SK-N-SH (cell line): ENCODE data around the gene CSHL1.

Source experiments
- CTCF ChIP-seq: fragments of 200-600 bp; sonication (generic); IDR thresholded peaks from 2 replicates; pipeline ENCODE4 v1.6.1; 2017; ENCODE audit warnings: antibody characterized with exemption, mild to moderate bottlenecking, moderate library complexity
- EP300 ChIP-seq, 2 experiments: IDR thresholded peaks; 2 replicates each; pipeline versions ENCODE4 v1.4.0 to v1.6.1; 2012; ENCODE audit warnings: borderline replicate concordance in 1 of 2, low read depth in 1 of 2, low read length in 1 of 2
- EZH2phosphoT487 ChIP-seq: fragments of 200-600 bp; sonication (generic); IDR thresholded peaks from 2 replicates; pipeline ENCODE4 v1.6.1; 2017; ENCODE audit warnings: low read depth, mixed run types, mild to moderate bottlenecking, antibody characterized with exemption, moderate library complexity, borderline replicate concordance
- FOSL2 ChIP-seq: IDR thresholded peaks from 2 replicates; pipeline ENCODE4 v1.4.0; 2012; ENCODE audit warnings: low read depth, mild to moderate bottlenecking, moderate library complexity, borderline replicate concordance
- FOXM1 ChIP-seq: IDR thresholded peaks from 2 replicates; pipeline ENCODE4 v1.4.0; 2012; ENCODE audit warnings: low read depth, mild to moderate bottlenecking
- GATA2 ChIP-seq: sonication (generic); formaldehyde crosslinking; IDR thresholded peaks from 2 replicates; pipeline ENCODE4 v1.5.0; 2020; ENCODE audit warnings: mild to moderate bottlenecking, missing genetic modification reagents
- TEAD4 ChIP-seq: IDR thresholded peaks from 2 replicates; pipeline ENCODE4 v1.4.0; 2012; ENCODE audit warnings: mild to moderate bottlenecking, borderline replicate concordance; ENCODE audit not compliant: insufficient read depth
- TF ChIP-seq, protein P1 (sequence below): IDR thresholded peaks from 2 replicates; pipeline ENCODE4 v1.4.0; 2012; ENCODE audit warnings: low read depth, borderline replicate concordance
- TF ChIP-seq, protein P2 (sequence below): IDR thresholded peaks from 2 replicates; pipeline ENCODE4 v1.4.0; 2012; ENCODE audit warnings: low read depth, borderline replicate concordance

GRCh38 chr17:63960006-63960405 is 48.9 kb upstream of the CSHL1 start:
- TF ChIP-seq CTCF (no peak), GATA2 (CRISPR knock-in tag) (no peak), FOSL2 (no peak), FOXM1 (no peak), EP300 (IDR thresholded peaks at IDR 0.05; ENCODE audit: borderline replicate concordance in 1 of 2, low read depth in 1 of 2, low read length in 1 of 2) (no peak), EZH2phosphoT487 (no peak), TEAD4 (no peak)
- TF ChIP-seq, protein P1, sequence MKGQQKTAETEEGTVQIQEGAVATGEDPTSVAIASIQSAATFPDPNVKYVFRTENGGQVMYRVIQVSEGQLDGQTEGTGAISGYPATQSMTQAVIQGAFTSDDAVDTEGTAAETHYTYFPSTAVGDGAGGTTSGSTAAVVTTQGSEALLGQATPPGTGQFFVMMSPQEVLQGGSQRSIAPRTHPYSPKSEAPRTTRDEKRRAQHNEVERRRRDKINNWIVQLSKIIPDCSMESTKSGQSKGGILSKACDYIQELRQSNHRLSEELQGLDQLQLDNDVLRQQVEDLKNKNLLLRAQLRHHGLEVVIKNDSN: no peak
- TF ChIP-seq, protein P2, sequence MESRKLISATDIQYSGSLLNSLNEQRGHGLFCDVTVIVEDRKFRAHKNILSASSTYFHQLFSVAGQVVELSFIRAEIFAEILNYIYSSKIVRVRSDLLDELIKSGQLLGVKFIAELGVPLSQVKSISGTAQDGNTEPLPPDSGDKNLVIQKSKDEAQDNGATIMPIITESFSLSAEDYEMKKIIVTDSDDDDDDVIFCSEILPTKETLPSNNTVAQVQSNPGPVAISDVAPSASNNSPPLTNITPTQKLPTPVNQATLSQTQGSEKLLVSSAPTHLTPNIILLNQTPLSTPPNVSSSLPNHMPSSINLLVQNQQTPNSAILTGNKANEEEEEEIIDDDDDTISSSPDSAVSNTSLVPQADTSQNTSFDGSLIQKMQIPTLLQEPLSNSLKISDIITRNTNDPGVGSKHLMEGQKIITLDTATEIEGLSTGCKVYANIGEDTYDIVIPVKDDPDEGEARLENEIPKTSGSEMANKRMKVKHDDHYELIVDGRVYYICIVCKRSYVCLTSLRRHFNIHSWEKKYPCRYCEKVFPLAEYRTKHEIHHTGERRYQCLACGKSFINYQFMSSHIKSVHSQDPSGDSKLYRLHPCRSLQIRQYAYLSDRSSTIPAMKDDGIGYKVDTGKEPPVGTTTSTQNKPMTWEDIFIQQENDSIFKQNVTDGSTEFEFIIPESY: no peak
